ENCODE measurements around the gene CCL11. TPM values are rescaled to one million over a fixed set of nuclear protein-coding genes. Genes with fewer than 3 reads are reported as not detected.
"Not testable (repeated sequence)": the region's sequence is repeated elsewhere in the genome, so short reads cannot be mapped to it uniquely, and the experiment has no call there.

CCL11 gene
- total RNA-seq, 1 experiment from 2014 or later = not detected

- DNase-seq (ENCODE audit: low read depth) = peak; percentile 22
Measured at GRCh38 chr17:34307110-34307509, 21.6 kb downstream of the CCL11 start.

GRCh38 chr17:34308371-34308770 lies 22.8 kb downstream of the CCL11 start:
- no peak for DNase-seq (ENCODE audit: low read depth)

- no peak for DNase-seq (ENCODE audit: low read depth)
Measured at GRCh38 chr17:34311291-34311690, 25.7 kb downstream of the CCL11 start.

DNA sequence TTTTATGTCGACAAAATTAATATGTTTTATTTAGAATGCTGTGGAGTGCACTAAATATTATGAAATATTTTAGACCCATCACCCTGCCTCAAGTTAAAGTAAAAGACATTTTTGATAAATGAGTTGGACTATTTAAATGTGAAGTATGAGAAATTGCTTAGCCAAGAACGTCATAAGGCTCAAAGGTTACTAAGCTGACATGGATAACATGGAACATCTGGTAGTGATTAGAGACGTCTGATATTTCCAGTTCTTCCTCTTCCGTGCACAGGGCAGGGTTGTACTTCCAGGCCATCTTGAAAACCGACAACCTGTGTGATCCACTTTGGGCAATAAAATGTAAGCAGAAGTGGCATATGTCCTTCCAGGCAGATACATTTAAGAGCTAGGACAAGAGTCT lies 26.5 kb downstream of the CCL11 start:
- no peak for DNase-seq (ENCODE audit: low read depth)

GRCh38 chr17:34313164-34313563 lies 27.6 kb downstream of the CCL11 start:
- DNase-seq (ENCODE audit: low read depth) = no peak

DNA sequence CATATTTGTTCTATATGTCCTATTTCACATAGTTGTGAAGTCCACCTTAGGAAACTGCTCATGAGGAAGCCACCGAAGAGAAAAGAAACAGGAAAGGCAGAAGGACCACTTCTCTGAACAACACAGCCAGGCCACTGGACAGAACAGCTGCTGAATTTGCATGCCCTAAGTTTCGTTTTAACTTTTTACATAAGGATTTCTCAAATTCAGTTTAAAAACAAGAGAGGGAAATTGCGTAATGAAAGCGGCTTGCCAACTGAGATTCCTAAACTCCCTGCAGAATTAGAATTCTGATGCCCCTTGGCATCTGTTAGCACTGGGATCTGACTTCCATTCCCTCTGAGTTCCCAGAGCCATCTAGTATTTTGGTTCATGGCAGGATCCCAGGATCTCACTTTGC lies 28.7 kb downstream of the CCL11 start:
- no peak for DNase-seq (ENCODE audit: low read depth)

DNA sequence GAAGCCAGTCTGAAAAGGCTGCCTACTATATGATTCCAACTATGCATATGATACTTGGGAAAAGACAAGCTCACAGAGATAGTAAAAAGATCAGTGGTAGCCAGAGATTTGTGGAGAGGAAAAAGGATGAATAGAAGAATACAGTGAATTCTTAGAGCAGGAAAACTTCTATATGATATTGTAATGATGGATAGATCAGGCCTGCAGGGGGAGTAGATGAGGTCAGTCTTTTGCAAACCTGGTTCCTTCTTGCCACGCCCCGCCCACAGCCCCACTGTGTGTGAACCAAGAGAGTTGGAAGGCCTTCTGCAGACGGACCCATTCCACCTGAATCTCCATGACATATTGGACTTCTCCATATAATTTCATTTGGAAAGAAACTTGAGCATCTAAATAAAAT lies 32.9 kb downstream of the CCL11 start:
- DNase-seq (ENCODE audit: low read depth) = peak; percentile 41

- no peak for DNase-seq (ENCODE audit: low read depth)
Measured at GRCh38 chr17:34319039-34319483, 33.5 kb downstream of the CCL11 start, which contains the start of gene CCL8. Gene CCL8, plus strand, starts transcription at chr17:34319435. Its CDS starts 67 bp downstream, at chr17:34319502.

- no peak for DNase-seq (ENCODE audit: low read depth)
Measured at GRCh38 chr17:34321964-34322363, 36.4 kb downstream of the CCL11 start.

DNA sequence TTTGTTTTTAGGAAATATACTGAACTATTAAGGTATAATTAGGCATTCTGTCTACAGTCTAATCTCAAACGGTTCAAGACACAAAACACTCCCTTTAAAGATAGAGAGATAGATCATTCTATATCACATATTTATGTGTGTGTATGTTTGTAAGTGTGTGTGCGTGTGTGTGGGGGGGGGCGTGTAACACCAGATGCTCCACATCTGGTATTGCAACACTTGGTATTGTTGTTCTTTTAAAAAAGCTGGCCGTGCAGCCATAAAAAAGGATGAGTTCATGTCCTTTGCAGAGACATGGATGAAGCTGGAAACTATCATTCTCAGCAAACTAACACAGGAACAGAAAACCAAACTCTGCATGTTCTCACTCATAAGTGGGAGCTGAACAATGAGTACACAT lies 42.0 kb downstream of the CCL11 start:
- DNase-seq (ENCODE audit: low read depth) = not testable (repeated sequence)

DNA sequence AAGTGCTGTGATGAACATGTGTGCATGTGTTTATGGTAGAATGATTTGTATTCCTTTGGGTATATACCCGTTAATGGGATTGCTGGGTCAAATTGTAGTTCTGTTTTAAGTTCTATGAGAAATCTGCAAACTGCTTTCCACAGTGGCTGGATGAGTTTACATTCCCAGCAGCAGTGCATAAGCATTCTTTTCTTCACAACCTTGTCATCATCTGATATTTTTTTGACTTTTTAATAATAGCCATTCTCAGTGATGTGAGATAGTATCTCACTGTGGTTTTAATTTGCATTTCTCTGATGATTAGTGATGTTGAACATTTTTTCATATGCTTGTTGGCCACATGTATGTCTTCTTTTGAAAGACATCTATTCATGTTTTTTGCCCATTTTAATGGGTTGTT lies 52.2 kb downstream of the CCL11 start:
- DNase-seq (ENCODE audit: low read depth) = no peak

Other genes with a start within 250 kb of the CCL11 start
- gene CCL2, start 30.5 kb upstream of the CCL11 start, total RNA-seq (2014; rRNA removed; shearing (Covaris generic)) = 1,648 and 1,969 TPM in 2 replicates
- gene CCL7, start 15.5 kb upstream of the CCL11 start, total RNA-seq (2014; rRNA removed; shearing (Covaris generic)) = 0.21 and 1.5 TPM in 2 replicates
- gene CCL8, start 33.7 kb downstream of the CCL11 start, total RNA-seq (2014; rRNA removed; shearing (Covaris generic)) = not detected in 2 replicates
- not detected in 2 replicates for gene CCL13, start 70.7 kb downstream of the CCL11 start, total RNA-seq (2014; rRNA removed; shearing (Covaris generic))
- not detected in 2 replicates for gene CCL1, start 77.5 kb downstream of the CCL11 start, total RNA-seq (2014; rRNA removed; shearing (Covaris generic))

All from Daoy (cell line).